ENCODE results near the gene PIH1D2. TPM values are rescaled to one million over a fixed set of nuclear protein-coding genes. Genes with fewer than 3 reads are reported as not detected.
A peak's percentile ranks its signal among the peaks of the same experiment; 100 is the strongest.

Gene PIH1D2
- total and polyA plus RNA-seq, 2 of the 4 experiments (the other 2 are of a cell fraction): 1.1 TPM

GRCh38 chr11:112097734-112098528 is 24.1 kb upstream of the PIH1D2 start:
- in situ Hi-C loops (cut with MboI; ENCODE audit: low sequenced_read_pairs): no loop called here
- ATAC-seq (ENCODE audit: low read depth) (no peak), DNase-seq (no peak)
- Histone ChIP-seq H3K4me1 (ENCODE audit: control insufficient read depth, insufficient read depth, low read length) (peaks cover 21% of the 10 kb centered on the region), H2BK20ac (ENCODE audit: low read depth, low read length) (no peak overlapping the region), H2BK5ac (ENCODE audit: low read depth, low read length, poor library complexity, severe bottlenecking) (no peak overlapping the region), H3K14ac (replicated peaks; ENCODE audit: low read depth, low read length) (no peak overlapping the region), H2BK15ac (ENCODE audit: low read depth, low read length) (peak overlapping the region; percentile 26; the same call in 1 of the 3 replicates), H3K9me3 (ENCODE audit: control insufficient read depth, insufficient read depth, low read length) (no peaks in the 10 kb centered on the region), H2AFZ (replicated peaks; ENCODE audit: low read length, poor library complexity) (peak overlapping the region; percentile 44), H2AK9ac (replicated peaks; ENCODE audit: low read depth, low read length, poor library complexity) (no peak overlapping the region), H3K23ac (ENCODE audit: low read depth, low read length) (no peak overlapping the region), H3K27me3 (ENCODE audit: control insufficient read depth, insufficient read depth, low read length) (no peaks in the 10 kb centered on the region), H4K20me1 (ENCODE audit: insufficient read depth, low read length) (no peaks in the 10 kb centered on the region), H3K9me1 (ENCODE audit: insufficient read depth, low read length) (peaks cover 15% of the 10 kb centered on the region; the same call in 1 of the 2 replicates), H2BK120ac (ENCODE audit: low read depth, low read length) (peak overlapping the region; percentile 45; the same call in 1 of the 2 replicates), H2AK5ac (ENCODE audit: low read depth, low read length) (peak overlapping the region; percentile 27; the same call in 1 of the 2 replicates), H4K5ac (ENCODE audit: low read depth, low read length) (no peak overlapping the region; the same call in 1 of the 2 replicates), H3K4me2 (ENCODE audit: low read depth, low read length) (no peak overlapping the region), H3K9ac (ENCODE audit: low read depth, low read length) (no peak overlapping the region), H4K91ac (ENCODE audit: insufficient read depth, low read depth, low read length) (0 out of 2 replicates have a peak overlapping the region, but pooled peaks have one; percentile 70), H3K4ac (ENCODE audit: low read depth, low read length) (peak overlapping the region; percentile 71), H3K4me3 (ENCODE audit: insufficient read depth, low read depth, low read length) (no peak overlapping the region), H3K18ac (ENCODE audit: low read depth, low read length) (0 out of 2 replicates have a peak overlapping the region, but pooled peaks have one; percentile 18), H3K79me1 (ENCODE audit: low read depth in 1 of 2, low read length in 2 of 2) (peaks cover 14 to 25% of the 10 kb centered on the region in 2 experiments; a peak in 3 of 4 replicates), H3K56ac (ENCODE audit: extremely low read depth, insufficient read depth, low read length) (no peak overlapping the region), H3K27ac (ENCODE audit: insufficient read depth, low read length) (no peak overlapping the region), H4K8ac (ENCODE audit: low read depth in 2 of 2, low read length in 2 of 2) (no peak overlapping the region; a peak in 2 of 4 replicates), H3K36me3 (ENCODE audit: control insufficient read depth, insufficient read depth, low read length) (peaks cover 10% of the 10 kb centered on the region)
- ChIA-PET POLR2A (ENCODE audit: unreplicated experiment) (no interaction called here), CTCF (interaction anchor here (0.6 to 0.7 kb wide), 4 partner anchors 16 to 403 kb away, joined by 3 to 5 read pairs (median 4); no protein-coding TSS in a partner anchor)
- intact Hi-C loops (cut with micrococcal nuclease): no loop called here
- dilution Hi-C loops (cut with HindIII; ENCODE audit: low sequenced_read_pairs, unreplicated experiment): no loop called here
- TF ChIP-seq USF2 (IDR thresholded peaks at IDR 0.05; ENCODE audit: low read depth, low read length): no peak
- no peak for TF ChIP-seq MXI1 (IDR thresholded peaks at IDR 0.05; ENCODE audit: borderline replicate concordance, low read depth, low read length)
- TF ChIP-seq SMC3 (IDR thresholded peaks at IDR 0.05; ENCODE audit: low read depth, low read length): no peak
- no peak for TF ChIP-seq CTCF (conservative IDR thresholded peaks at IDR 0.05; ENCODE audit: low read depth, low read length)
- no peak for TF ChIP-seq FOS (IDR thresholded peaks at IDR 0.05; ENCODE audit: low read depth, low read length)
- no peak for TF ChIP-seq RFX5 (IDR thresholded peaks at IDR 0.05; ENCODE audit: low read depth, low read length)
- TF ChIP-seq CEBPB (IDR thresholded peaks at IDR 0.05; ENCODE audit: low read depth, low read length): no peak
- no peak for TF ChIP-seq NFE2L2 (IDR thresholded peaks at IDR 0.05; ENCODE audit: low read depth, low read length)
- TF ChIP-seq RCOR1 (IDR thresholded peaks at IDR 0.05; ENCODE audit: insufficient replicate concordance, low read length): no peak
- no peak for TF ChIP-seq MAFK (IDR thresholded peaks at IDR 0.05; ENCODE audit: low read depth, low read length)
- no peak for TF ChIP-seq MAZ (IDR thresholded peaks at IDR 0.05; ENCODE audit: borderline replicate concordance, low read depth, low read length)
- no peak for TF ChIP-seq BHLHE40 (IDR thresholded peaks at IDR 0.05; ENCODE audit: low read depth, low read length)
- 92% methylated on average over 5 of the region's 11 CpGs; no CpG with 5 or more reads in 1 of the 2 experiments for WGBS, 2 experiments (ENCODE audit: extremely low coverage in 2 of 2, insufficient read length in 1 of 2)
- BruUV-seq (replicated peaks): no TSS peak
